Stromal cell of bone marrow (primary cell): ENCODE measurements around the gene MYLK4.
A peak's percentile ranks its signal among the peaks of the same experiment; 100 is the strongest.

ENCODE experiments used
- DNase-seq: peaks from one replicate; pipeline ENCODE4 v3.0.0-alpha.2; 2012; ENCODE audit warnings: low read depth

MYLK4 gene

GRCh38 chr6:2750832-2751231, at the start of gene MYLK4:
Gene MYLK4 (minus strand): TSS chr6:2750922. CDS start chr6:2749294, 1,628 bp downstream.
- no peak for DNase-seq

- no peak for DNase-seq
Measured at GRCh38 chr6:2799936-2800527, 49.3 kb upstream of the MYLK4 start.

- no peak for DNase-seq
Measured at GRCh38 chr6:2798586-2799134, 47.9 kb upstream of the MYLK4 start.

GRCh38 chr6:2797564-2798031, 46.9 kb upstream of the MYLK4 start:
- no peak for DNase-seq

GRCh38 chr6:2796861-2797260, 46.1 kb upstream of the MYLK4 start:
- DNase-seq: no peak

- no peak for DNase-seq
Measured at GRCh38 chr6:2795956-2796355, 45.2 kb upstream of the MYLK4 start.

- no peak for DNase-seq
Measured at GRCh38 chr6:2795162-2795561, 44.4 kb upstream of the MYLK4 start.

- DNase-seq: no peak
Measured at GRCh38 chr6:2794171-2794730, 43.5 kb upstream of the MYLK4 start.

GRCh38 chr6:2793534-2794151, 42.9 kb upstream of the MYLK4 start:
- DNase-seq: no peak

- DNase-seq: no peak
Measured at GRCh38 chr6:2792330-2793110, 41.8 kb upstream of the MYLK4 start.

- DNase-seq: no peak
Measured at GRCh38 chr6:2791450-2791974, 40.8 kb upstream of the MYLK4 start.

- peak; percentile 78 for DNase-seq
Measured at GRCh38 chr6:2790588-2791449, 40.1 kb upstream of the MYLK4 start.

GRCh38 chr6:2786269-2786668, 35.5 kb upstream of the MYLK4 start:
- DNase-seq: no peak

- DNase-seq: no peak
Measured at GRCh38 chr6:2784930-2785329, 34.2 kb upstream of the MYLK4 start.

GRCh38 chr6:2784061-2784460, 33.3 kb upstream of the MYLK4 start:
- DNase-seq: no peak

GRCh38 chr6:2783188-2783963, 32.7 kb upstream of the MYLK4 start:
- DNase-seq: no peak

- DNase-seq: no peak
Measured at GRCh38 chr6:2782825-2783187, 32.1 kb upstream of the MYLK4 start.

- DNase-seq: no peak
Measured at GRCh38 chr6:2782356-2782708, 31.6 kb upstream of the MYLK4 start.

- no peak for DNase-seq
Measured at GRCh38 chr6:2781685-2782355, 31.1 kb upstream of the MYLK4 start.

- no peak for DNase-seq
Measured at GRCh38 chr6:2780102-2780737, 29.5 kb upstream of the MYLK4 start.
